Rectal smooth muscle tissue (tissue), 1 donor: ENCODE measurements around the gene PTPRH.

Source experiments
- H3K27ac ChIP-seq: one replicate; pipeline ENCODE4 v1.7.0; 2013; ENCODE audit warnings: low read depth, low read length, inconsistent platforms
- H3K27me3 ChIP-seq: one replicate; pipeline ENCODE4 v1.7.0; 2013; ENCODE audit warnings: low read length; ENCODE audit not compliant: control insufficient read depth, insufficient read depth
- H3K36me3 ChIP-seq: one replicate; pipeline ENCODE4 v1.7.0; 2013; ENCODE audit warnings: low read length; ENCODE audit not compliant: control insufficient read depth, insufficient read depth
- H3K4me1 ChIP-seq: one replicate; pipeline ENCODE4 v1.7.0; 2013; ENCODE audit warnings: low read length; ENCODE audit not compliant: control insufficient read depth, insufficient read depth
- H3K4me3 ChIP-seq: one replicate; pipeline ENCODE4 v1.7.0; 2013; ENCODE audit warnings: low read length
- H3K9ac ChIP-seq: one replicate; pipeline ENCODE4 v1.7.0; 2013; ENCODE audit warnings: low read length

The PTPRH gene

DNA sequence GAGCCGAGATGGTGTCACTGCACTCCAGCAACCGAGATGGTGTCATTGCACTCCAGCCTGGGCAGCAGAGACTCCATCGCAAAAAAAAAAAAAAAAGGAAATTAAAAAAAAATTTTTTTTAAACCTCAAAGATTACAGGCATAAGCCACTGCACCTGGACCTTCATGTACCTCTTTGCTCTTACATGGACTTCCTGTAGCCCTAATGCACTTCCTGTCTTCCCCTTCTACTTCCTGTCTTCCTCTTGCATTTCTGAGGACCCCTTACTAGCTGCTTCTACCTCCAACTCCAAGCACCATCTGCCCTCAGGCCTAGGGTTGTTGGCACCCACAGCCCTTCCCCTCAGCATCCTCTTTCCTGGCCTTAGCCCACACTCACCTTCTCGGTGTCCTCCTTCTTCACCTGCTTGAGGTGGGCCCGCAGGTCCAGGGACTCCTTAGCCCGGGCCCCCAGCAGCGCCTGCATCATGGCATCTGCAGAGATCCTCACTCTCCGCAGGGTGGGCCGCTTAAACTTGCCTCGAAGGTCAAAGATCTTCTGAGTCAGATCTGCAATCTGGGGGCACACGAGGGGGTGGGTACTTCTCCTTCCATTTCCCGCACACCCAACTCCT, 55.5 kb downstream of the PTPRH start:
- H3K4me3 ChIP-seq: no peak overlapping the region

DNA sequence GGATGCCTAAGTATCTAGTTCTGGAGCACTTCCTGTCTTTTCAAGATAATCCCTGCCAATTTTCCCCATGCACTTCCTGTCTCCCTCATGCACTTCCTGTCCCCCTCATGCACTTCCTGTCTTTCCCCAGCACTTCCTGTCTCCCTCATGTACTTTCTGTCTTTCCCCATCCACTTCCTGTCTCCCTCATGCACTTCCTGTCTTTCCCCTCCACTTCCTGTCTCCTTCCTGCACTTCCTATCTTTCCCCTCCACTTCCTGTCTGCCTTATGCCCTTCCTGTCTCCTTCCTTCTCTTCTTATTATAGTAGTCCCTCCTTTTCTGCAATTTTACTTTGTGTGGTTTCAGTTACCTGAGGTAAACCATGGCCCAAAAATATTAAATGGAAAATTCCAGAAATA, 57.3 kb downstream of the PTPRH start:
- no peak overlapping the region for H3K9ac ChIP-seq
- no peak overlapping the region for H3K4me3 ChIP-seq
- no peaks in the 10 kb centered on the region for H3K36me3 ChIP-seq
- no peaks in the 10 kb centered on the region for H3K4me1 ChIP-seq
- peaks cover 16% of the 10 kb centered on the region for H3K27me3 ChIP-seq
- H3K27ac ChIP-seq: no peak overlapping the region

More for the DNA sequence above, 55.5 kb downstream of the PTPRH start:
- Histone ChIP-seq H3K36me3 (no peaks in the 10 kb centered on the region), H3K4me1 (no peaks in the 10 kb centered on the region), H3K9ac (no peak overlapping the region), H3K27me3 (peaks cover 11% of the 10 kb centered on the region), H3K27ac (no peak overlapping the region)

DNA sequence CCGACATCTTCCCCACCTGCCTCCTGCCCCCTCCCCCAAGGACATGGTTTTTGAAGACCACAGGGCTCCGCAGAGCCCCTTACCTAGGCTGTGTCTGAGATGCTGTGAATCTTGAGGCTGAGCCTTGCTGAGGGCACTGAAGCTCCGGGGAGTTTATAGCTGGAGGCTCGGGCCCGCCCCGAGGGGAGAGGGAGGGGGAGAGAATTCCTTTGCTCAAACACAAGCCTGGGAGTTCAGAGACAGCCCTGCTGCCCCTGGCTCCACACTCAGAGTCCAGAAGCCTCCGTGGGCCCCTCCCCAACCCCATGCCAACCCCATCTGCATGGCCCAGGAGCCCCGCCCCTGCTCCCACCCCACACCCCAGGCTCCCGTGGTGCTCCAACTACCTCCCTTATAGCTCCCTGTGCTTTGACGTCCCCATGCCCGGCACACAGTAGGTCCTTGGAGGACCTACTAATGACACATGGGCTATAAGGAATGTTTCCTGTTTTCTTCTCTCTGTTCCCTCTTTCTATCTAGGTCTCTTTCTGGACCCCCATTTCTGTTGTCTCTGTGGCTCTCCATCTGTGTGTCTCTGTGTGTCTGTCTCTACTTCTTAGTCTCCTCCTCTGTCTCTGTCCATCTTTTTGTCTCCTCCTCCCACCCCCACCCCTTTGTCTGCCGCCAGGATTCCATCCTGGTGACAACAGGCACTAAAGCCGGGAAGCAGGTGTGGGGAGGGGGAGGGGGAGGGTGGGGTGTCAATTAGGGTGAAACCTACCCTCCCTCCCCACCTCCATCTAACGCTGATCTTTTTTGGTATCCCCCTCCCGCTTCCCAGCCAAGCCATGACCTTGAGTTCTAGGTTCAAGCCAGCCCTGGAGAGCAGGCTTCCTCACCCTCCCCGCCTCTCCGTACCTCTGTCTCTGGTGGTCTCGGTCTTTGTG, 60.0 kb downstream of the PTPRH start, which contains the start of gene TNNT1:
TNNT1 (minus strand) TSS at position 129 of the 926 bp plus-strand sequence. CDS start 2,049 bp downstream, outside the sequence.
- peaks cover 24% of the 10 kb centered on the region for H3K27me3 ChIP-seq
- no peak within 1 kb of the TSS for H3K9ac ChIP-seq
- H3K27ac ChIP-seq: no peak within 1 kb of the TSS
- no peaks in the 10 kb centered on the region for H3K4me1 ChIP-seq
- H3K4me3 ChIP-seq: no peak within 1 kb of the TSS
- H3K36me3 ChIP-seq: no peaks in the 10 kb centered on the region

DNA sequence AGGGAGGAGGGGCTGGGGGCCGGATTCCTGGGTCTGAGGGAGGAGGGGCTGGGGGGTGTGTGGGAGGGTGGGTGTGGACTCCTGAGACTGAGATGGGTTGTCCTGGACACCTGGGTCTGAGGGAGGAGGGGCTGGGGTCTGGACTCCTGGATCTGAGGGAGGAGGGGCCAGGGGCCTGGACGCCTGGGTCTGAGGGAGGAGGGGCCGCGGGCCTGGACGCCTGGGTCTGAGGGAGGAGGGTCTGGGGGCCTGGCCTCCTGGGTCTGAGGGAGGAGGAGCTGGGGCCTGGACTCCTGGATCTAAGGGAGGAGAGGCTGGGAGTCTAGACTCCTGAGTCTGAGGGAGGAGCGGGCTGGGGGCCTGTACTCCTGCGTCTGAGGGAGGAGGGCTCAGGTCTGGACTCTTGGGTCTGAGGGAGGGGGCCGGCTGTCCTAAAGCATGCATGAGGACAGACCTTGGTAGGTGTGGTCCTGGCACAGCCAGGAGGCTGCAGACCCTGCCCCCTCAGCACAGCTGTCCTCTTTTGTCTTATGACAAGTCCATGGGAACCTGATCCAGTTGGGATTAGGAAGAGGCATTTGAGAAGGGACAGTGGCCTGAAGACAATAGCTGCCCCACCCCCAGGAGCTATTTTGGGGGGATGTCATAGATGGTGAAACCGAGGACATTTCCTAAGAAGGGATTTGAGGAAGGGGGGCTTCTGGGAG, 61.6 kb downstream of the PTPRH start:
- H3K9ac ChIP-seq: no peak overlapping the region
- H3K36me3 ChIP-seq: no peaks in the 10 kb centered on the region
- no peak overlapping the region for H3K4me3 ChIP-seq
- H3K4me1 ChIP-seq: no peaks in the 10 kb centered on the region
- H3K27ac ChIP-seq: no peak overlapping the region
- H3K27me3 ChIP-seq: peaks cover 30% of the 10 kb centered on the region

DNA sequence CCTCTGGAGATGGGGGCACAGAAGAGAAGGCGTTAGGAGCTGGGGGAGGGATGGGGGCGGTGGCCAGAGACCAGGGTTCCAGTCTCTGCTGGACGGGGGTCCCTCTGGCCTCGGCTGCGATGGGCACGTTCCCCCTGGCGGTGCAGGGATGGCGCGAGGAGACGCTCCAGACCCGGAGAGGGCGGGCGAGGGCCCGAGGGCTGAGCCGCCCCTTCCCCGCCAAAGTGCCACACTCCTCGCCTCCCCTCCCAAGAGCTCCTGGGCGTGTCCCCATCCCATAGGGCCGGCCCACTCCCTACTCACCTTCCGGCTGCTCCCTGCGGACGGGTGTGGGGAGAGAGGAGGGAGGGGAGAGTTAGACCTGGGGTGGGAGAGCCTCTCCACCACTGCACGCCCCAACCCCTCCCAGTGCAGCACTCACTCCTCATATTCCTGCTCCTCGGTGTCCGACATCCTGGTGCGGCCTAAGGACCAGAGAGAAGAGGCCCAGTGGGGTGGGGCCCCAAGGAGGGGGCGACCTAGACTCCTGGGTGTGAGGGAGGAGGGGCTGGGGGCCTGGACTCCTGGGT, 62.5 kb downstream of the PTPRH start:
- H3K27me3 ChIP-seq: peaks cover 32% of the 10 kb centered on the region
- no peak overlapping the region for H3K9ac ChIP-seq
- no peak overlapping the region for H3K4me3 ChIP-seq

DNA sequence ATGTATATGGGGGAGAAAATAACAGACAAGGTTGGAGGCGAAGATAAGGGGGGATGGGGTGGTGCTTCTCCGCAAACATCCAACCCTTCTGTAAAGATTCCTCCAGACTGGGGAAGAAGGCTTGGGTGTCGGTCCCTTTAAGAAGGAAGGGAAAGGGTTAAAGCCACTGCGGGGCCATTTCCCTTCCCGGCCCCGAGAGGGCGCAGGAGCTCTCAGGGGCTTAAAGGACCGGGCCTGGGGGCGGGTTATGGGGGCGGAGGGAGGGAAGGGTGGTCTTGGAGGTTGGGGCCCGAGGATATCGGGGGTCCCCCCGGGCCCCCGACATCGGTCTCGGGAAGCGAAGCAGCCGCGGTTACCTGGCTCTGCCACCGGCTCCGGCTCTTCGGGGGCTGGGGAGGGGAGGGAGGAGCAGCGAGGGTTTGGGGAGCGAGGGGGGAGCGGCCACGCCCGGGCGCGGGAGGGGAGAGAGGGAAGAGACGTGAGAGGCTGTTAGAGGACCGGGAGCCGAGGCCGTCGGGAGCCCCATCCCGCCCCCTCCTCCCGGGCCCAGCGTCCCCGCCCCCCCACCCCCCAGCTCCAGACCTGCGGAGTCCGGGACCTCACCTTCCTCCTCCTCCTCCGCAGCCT, 63.1 kb downstream of the PTPRH start:
- Histone ChIP-seq H3K36me3 (no peaks in the 10 kb centered on the region), H3K9ac (no peak overlapping the region), H3K27me3 (peaks cover 35% of the 10 kb centered on the region), H3K4me3 (no peak overlapping the region), H3K27ac (no peak overlapping the region), H3K4me1 (no peaks in the 10 kb centered on the region)

More for the DNA sequence above, 62.5 kb downstream of the PTPRH start:
- H3K36me3 ChIP-seq: no peaks in the 10 kb centered on the region
- no peaks in the 10 kb centered on the region for H3K4me1 ChIP-seq
- no peak overlapping the region for H3K27ac ChIP-seq

DNA sequence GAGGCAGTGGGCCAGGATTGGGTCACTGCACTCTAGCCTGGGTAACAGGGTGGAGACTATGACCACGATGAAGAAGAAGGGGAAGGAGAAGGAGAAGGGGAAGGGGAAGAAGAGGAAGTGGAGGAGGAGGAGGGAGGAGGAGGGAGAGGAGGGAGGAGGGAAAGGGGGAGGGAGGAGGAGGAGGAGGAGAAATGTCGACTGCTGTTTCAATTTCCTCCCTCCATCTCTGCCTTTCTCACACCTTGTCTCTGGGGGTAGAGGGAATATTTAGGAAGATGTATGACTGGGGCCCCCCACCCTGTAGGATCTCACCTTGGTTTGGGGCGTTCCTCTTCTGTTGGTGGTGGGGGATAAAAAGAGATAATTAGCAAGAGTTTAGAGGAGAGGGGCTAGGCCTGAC, 64.1 kb downstream of the PTPRH start:
- peaks cover 40% of the 10 kb centered on the region for H3K27me3 ChIP-seq
- no peak overlapping the region for H3K27ac ChIP-seq
- H3K4me3 ChIP-seq: no peak overlapping the region
- H3K9ac ChIP-seq: no peak overlapping the region
- no peaks in the 10 kb centered on the region for H3K36me3 ChIP-seq
- no peaks in the 10 kb centered on the region for H3K4me1 ChIP-seq

DNA sequence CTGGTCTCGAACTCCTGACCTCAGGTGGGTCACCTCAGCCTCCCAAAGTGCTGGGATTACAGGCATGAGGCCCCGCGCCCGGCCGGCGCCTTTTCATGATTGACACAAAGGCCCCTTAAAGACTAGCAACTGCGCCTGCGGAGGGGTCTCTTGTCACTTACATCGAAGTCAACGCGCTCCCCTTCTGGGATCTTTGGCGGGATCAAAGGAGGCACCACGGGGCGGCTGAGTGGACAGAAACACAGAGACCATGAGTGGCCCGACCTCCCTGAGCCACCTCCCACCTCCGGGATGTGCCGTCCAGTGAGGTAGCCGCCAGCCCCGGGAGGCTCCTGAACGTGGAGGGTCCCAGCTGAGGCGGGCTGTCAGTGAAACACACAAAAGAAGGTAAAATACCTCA, 67.6 kb downstream of the PTPRH start:
- Histone ChIP-seq H3K4me3 (no peak overlapping the region), H3K9ac (no peak overlapping the region), H3K27ac (no peak overlapping the region), H3K36me3 (no peaks in the 10 kb centered on the region), H3K4me1 (no peaks in the 10 kb centered on the region), H3K27me3 (peaks cover 27% of the 10 kb centered on the region)

DNA sequence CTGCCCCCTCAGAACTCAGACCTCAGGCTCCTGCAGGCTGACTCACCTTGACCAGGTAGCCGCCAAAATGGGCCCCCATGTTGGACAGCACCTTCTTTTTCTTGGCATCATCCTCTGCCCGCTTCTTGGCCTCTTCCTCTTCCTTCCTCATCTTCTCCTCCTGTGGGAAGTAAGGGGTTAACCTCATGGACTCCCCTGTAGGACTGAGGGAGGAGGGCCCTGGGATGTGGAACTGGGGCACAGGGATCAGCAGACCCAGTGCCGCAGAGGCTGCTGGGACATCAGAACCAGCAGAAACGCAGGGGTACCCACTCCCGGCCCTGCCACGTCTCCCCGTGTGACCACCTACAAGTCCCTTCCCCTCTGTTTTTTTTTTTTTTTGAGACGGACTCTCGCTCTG, 71.4 kb downstream of the PTPRH start:
- Histone ChIP-seq H3K36me3 (no peaks in the 10 kb centered on the region), H3K27ac (no peak overlapping the region), H3K4me3 (no peak overlapping the region), H3K27me3 (peaks cover 21% of the 10 kb centered on the region), H3K4me1 (no peaks in the 10 kb centered on the region), H3K9ac (no peak overlapping the region)

DNA sequence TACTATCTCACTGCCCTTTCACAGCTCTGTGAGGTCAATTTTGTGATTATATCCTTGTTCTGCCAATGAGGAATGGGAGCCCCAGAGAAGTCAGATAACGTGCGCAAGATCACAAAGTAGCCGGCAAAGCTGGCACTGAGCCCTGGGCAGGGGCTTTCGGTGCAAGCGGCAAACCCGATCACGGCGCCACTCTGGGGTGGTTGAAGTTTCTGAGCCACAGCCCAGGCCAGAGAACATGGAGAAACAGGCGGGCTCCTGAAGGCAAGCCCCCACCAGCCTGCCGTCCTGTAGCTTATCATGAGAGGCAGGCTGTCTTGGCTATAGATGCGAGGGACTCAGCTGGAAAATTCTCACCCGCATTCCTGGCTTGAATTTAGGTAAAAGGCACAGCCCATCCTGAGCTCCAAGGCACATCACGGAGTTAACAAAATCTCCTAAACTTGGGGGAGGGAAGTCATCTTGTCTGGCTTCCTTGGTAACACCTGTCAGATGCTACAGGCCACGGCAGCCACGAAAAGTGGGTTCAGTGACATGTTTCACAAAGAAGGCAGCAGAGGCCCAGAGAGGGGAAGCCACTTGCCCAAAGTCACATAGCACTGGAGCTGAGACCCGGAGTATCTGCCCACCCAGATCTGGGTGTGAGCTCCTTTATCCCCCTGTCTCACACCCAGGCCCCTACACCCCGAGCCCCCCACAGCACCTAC, 72.8 kb downstream of the PTPRH start:
- Histone ChIP-seq H3K4me3 (no peak overlapping the region), H3K9ac (no peak overlapping the region), H3K36me3 (no peaks in the 10 kb centered on the region), H3K4me1 (no peaks in the 10 kb centered on the region), H3K27me3 (peaks cover 16% of the 10 kb centered on the region), H3K27ac (no peak overlapping the region)

DNA sequence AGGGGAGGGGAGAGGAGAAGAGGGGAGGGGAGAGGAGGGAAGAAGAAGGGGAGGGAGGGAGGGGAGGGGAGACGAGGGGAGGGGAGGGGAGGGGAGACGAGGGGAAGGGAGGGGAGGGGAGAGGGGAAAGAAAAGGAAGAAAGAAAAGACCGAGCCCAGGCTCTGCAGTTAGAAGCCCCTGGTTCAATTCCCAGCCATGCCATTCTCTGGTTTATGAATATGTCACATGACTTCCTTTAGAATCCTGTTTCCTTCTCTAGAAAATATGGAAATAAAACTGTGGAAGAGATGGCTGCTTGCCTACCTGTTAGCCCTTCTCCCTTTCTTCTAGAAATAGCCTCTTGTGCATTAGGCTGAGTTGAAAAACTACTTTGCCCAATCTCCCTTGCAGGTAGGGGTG, 74.6 kb downstream of the PTPRH start:
- no peaks in the 10 kb centered on the region for H3K4me1 ChIP-seq
- no peak overlapping the region for H3K27ac ChIP-seq
- H3K27me3 ChIP-seq: peaks cover 11% of the 10 kb centered on the region
- H3K9ac ChIP-seq: no peak overlapping the region
- H3K36me3 ChIP-seq: no peaks in the 10 kb centered on the region
- H3K4me3 ChIP-seq: no peak overlapping the region
